ENCODE results near the gene TFF1.
A peak's percentile ranks its signal among the peaks of the same experiment; 100 is the strongest.

TFF1 gene

DNA sequence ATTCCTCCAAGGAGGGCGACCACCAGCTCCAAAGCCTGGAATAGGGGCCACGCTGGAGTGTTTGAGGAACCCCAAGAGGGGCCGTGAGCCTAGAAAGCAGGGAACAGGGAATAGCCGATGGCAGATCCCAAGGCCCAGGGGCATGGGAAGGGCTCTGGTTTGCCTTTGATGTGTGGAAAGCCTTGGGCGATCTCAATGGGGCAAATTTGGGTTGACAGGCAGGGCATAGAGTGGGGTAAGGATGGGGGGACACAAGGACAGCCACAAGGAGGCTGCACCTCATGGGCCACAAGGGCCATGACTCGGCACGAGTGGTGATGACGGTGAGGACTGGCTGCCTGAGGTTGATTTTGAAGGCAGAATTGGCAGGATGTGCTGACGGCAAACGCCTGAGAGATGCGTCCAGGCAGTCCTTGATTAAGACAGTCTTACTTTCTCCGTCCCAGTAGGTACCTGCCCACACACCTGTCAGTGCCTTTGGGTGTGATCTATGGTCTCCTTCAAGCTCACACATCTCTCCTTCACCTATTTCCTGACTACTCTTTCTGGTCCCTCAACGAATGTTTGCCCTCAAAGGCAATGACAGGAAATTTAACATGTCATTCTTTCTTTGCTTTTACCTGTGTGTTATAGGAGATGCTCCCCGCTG is 31.5 kb upstream of the TFF1 start:
- DNase-seq, result no peak

DNA sequence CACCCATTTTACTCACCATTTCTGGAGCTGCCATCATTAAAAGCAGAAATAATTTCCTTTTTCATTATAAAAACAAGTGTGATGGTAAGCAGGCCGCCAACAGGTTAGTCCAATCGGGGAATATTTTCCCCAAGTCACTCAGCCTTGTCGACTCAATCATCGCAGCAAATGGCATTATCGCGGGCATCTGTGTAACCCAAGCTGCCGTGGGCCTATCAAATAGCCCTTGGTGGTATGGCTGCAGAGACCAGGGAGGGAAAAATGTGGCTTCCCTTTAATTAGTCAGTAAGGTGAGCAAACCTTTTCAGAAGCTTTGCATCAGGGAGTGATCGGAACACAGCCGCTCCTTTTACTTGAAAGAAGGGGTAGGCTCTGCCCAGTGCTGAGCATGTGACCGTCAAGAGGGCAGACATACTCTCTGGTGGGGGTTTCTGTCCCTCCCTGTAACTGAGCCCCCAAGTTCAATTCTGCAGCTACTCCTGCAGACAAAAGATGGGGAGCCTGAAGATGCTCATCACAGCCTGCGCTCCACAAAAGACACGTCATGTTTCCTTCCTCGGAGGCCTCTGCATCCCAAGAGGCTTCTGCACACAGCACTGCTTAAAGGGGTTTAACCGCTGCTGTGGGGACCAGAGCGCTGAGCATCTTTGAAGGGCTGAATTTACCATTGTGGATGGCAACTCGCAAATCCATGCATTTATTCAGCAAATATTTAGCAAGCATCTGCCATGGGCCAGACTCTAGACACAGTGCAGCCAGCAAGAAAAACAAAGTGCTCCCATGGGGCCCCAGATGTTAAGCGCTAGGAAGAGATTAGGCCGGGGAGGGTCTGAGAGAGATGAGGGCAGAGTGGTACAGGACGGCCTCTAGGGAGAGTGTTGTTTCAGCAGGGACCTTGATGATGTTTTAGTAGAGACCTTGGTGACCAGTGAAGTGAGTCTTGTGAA is 30.7 kb upstream of the TFF1 start:
- no peak for DNase-seq

DNA sequence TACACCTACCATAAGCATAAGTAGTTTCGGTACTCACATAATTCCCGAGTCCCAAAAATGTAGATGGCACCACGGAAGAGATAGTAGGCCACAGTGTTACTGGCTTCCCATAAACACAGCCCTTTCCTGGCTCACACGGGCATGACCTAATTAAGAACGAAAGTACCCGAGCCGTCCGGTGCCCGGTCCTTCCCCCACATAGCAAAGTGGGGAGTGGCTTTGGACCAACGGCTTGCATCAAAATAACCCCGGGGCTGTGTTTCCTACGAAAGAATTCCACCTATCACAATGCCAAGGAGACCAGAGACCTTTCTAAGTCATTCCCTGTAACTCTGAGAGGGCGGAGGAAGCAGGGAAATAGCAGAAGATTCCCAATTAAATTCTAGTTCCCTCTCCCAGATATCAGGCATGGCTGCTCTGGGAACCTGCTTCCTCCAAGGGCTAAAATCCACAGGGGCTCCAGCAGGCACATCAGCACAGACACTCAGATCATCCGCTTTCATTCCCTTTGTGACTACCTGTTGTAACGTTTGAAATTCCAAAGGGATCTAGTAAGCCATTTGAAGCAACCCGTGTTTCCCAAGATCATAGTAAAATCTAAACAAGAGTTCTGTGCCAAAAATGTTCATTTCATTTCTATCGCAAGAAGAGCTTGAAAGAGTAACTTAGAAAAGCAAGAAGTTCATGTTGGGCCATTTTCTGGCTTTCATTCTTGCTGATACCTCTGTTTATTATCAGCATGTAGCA is 29.7 kb upstream of the TFF1 start, which contains the start of gene TMPRSS3:
TSS of gene TMPRSS3 (minus strand) at position 148 of the 747 bp plus-strand sequence. CDS start 635 bp downstream, outside the sequence.
- DNase-seq, result no peak

DNA sequence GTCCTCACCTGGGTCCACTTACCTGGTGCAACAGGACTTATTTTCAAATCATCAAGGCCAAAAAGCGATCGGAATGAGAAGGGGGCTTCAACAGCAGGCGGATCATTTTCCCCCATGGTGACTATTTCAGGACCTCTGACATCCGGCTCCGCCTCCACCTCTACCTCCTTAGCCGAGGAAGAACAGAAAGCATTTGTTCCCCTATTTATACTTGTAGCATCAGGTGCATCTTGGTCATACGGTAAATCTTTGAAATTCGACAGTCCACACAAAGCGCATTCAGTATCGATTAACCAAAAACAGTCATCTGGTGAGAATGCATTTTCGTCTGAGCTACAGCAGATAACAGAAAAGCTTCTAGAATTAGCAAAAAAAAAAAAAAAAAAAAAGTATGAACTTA is 29.0 kb upstream of the TFF1 start:
- no peak for DNase-seq

DNA sequence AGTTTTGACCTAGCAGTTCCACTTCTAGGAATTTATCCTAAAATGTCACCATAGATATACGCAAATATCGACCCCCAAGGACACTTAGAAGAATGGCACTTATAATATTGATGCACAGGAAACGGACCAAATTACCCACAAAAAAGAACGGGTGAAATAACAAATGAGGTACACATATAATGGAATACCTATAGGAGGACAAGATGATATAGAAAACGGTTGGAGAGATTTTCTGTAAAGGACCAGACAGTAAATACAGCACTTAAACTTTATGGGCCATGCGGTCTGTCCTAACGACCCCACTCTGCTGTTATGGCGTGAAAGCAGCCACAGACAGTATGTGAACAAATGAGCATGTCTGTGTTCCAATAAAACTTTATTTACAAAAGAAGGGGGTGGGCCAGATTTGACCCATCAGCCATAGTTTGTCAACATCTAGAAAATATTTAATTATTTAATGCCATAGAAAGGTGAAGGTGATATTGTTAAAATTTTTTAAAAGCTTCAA is 27.2 kb upstream of the TFF1 start:
- no peak for DNase-seq

DNA sequence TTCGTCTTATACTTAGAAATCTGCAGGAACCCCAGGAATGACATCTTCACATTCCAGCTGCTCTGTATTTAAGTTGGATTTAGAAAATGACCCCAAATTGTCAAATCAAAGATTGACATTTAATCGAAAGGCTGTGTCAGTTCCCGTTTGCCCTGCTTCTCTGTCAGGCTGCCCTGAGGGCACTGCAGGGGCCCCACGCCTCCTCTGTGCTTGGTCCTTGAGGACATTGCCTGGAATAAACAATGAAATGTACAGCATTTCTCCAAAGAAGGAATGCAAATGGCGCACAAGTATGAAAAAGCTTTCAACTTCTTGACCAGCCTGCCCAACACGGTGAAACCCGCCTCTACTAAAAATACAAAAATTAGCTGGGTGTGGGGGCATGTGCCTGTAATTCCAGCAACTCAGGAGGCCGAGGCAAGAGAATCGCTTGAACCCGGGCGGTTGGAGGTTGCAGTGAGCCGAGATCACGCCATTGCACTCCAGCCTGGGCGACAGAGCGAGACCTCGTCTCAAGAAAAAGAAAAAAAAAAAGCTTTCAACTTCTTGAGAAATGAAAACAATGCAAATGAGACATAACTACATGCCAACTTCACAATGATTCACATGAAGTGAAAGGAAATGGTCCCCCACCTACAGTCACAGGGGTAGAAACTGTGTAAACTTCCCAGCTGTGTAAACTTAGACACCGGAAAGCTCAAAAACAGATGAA is 26.6 kb upstream of the TFF1 start:
- peak; percentile 38 for DNase-seq

DNA sequence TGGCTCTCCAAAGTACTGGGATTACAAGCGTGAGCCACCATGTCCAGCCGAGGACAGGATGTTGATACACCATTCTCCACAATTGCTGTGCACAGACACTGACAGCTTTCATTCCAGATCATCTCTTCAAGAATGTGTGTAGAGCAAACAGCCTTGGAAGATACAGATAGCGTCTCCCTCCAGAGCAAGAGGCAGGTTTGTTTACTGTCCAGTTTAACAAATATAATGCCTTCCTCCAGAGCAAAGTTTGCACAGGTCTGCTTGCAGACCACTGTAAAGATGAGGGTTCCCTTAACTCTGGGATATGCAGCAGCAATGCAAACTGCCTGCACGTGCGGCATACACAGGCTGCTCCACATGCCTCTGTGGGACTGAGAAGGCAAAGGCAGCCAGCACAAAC is 25.0 kb upstream of the TFF1 start:
- DNase-seq, result no peak

DNA sequence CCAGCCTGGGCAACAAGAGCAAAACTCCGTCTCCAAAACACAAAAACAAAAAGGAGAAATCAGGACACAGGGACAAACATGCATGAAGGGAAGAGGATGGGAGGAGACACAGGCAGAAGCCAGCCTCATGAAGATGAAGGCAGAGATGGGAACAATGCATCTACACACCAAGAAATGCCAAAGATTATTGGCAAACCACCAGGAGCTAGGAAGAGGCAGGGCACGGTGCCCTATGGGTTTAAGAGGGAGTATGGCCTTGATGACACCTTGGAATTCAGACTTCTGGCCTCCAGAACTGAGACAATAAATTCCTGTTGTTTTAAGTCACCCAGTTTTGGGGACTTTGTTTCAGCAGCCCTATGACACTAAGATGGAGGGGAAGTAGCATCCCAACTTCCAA is 24.4 kb upstream of the TFF1 start:
- DNase-seq, result no peak

DNA sequence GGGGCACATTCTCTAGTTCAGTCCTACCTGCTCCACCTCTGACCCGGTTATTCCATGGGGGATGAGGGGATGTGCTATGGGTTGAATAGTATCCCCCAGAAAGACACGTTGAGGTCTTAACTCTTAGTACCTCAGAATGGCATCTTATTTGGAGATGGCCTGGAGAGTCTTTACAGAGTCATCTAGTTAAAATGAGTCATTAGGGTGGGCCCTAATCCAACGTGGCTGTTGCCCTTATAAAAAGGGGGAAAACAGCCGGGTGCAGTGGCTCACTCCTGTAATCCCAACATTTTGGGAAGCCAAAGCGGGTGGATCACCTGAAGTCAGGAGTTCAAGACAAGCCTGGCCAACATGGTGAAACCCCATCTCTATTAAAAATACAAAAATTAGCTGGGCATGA is 23.9 kb upstream of the TFF1 start:
- no peak for DNase-seq

DNA sequence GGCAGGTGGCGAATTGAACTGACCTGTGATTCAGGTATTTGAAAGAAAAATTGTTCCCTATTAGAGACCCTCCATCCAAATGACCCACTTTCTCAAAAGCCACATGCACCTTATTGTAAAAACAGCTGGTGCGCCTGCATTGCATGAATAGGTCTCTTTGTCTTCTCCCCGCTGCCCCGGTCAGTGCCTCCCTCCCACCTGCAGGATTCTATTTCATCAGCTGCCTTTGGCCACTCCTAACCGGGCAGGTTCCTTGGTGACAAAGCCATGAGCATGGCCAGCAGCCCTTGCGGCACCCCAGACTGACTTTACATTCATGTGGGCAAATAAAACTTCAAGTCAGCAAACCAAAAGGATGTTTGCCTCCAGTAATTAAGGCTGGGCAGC is 23.1 kb upstream of the TFF1 start:
- DNase-seq, result no peak

DNA sequence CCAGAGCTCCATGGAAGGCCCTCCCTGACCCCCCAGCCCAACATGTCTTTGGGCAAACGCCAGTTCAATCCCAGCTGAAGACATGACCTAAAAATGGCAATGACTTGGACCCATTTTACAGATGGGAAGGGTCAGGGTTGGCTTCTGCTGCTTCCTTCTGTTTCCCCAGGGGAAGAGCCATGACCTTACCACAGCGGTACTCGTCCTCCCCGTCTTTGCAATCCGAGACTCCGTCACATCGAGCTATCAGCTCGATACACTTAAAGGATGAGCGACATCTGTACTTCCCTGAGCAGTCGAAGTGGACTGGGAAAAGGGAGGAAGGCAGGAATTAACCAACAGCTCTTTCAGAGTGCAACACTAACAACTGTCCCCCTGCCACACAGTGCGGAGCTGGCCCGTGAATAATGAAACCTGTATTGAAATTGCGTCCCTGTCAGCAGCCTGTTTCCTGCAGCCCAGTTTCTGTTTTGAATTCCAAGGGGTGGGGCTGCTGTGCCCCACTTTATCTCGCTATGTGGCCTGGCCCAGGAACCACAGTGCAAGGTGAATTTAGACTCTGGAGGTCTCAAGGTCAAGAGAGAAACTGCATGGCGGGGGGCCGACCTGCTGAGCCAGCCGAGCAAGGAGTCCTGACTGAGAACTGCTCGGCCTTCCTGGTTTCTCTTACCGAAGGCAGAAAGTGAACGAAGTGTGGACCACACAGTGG is 22.6 kb upstream of the TFF1 start:
- no peak for DNase-seq

DNA sequence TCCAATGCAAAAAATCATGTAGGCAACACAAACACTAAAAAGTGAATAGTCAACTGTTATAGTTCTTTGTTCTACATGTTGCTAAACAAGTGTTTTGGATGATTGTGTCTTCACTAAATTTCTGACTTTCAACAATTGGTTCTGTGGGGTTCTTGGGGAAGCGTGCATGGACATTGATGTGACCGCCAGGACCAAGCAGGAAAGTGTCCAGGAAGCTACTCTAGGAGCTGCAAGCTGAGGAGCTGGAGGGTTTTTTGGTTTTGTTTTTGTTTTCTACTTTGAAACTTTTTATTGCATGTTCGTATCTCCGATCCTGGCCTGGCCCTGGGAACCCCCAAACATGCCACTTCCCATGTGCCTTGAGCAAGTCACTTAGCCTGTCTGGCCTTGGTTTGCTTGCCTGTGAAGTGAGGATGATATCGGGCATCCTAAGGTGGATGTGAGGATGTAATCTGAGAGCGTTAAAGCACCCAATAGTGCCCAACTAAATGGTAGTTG is 21.6 kb upstream of the TFF1 start:
- no peak for DNase-seq

DNA sequence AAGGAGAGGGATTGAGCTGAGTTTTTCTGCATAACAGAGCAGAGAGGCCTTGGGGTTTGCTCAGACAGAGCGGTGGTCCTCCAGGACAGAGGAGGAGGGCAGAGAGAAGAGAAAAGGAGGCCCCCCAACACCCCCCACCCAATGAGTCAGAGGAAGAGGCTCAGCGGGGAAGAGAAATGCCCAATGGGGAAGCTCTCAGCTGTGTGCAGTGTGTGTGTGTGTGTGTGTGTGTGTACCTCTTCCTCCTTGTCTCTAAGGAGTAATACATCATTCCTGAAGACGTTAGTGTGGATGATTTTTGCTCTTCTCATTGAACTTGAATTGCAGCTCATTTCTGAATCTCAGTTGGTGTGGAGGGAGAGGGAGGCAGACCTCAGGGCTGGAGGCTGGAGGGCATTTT is 20.8 kb upstream of the TFF1 start:
- no peak for DNase-seq

DNA sequence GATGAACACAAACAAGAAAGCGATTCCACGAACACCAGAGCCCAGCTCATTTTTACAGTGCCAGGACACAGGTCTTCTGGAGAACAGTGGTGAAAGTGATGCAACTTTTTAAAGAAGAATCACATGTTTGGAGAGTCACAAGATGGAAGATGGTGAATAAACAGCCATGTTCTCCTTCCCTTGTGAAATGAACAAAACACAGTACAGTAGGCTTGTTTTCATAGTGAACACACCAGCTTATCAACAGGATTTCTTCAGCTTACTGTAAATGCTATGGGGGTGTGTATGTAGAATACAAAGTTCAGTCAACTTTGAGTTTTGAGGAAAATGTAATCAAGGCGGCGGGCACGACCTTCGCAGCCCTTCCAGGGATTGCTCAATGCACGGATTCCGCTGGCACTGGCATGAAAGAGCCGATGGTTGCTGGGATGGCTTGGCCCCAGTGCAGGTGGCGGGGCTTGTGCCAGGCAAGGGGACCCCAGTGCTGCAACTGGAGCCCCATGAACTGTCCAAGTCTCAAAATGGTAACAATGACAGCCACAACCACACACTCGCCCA is 19.8 kb upstream of the TFF1 start:
- no peak for DNase-seq

DNA sequence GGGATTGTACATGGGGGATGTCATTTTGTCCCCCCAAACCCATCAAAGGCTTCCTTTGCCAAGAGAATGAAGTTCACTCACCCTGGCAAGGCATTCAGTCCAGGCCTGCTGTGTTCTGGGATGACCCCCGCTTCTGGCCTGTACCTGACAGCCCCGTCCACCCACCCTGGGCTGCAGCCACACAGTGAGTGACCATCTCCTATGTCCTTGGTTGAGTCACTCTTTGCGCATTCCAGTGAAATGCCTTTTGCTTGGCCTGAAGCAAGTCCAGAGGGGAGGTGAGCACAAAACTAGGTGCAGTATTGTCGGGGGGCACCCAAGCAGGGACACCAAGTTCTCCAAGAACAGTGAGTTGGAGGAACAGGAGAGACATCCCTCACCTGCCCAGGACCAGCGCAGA is 19.3 kb upstream of the TFF1 start:
- no peak for DNase-seq

DNA sequence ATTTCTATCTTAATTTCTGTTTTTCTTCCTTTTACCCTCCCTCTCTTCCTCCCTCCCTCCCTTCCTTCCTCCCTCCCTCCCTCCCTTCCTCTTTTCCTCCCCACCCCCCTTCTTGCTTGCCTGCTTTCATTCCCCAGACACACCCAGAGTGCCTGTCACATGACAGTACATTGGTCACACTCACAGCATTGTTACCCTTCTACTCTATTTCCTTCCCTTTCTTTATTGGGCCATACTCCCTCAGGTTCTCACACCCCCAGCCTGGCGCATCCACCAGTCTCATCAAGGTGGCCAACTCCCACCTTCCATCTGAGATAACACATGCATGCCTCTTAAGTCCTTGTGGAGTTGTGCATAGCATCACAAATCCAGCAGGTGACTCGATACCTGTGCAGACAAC is 18.7 kb upstream of the TFF1 start:
- no peak for DNase-seq

DNA sequence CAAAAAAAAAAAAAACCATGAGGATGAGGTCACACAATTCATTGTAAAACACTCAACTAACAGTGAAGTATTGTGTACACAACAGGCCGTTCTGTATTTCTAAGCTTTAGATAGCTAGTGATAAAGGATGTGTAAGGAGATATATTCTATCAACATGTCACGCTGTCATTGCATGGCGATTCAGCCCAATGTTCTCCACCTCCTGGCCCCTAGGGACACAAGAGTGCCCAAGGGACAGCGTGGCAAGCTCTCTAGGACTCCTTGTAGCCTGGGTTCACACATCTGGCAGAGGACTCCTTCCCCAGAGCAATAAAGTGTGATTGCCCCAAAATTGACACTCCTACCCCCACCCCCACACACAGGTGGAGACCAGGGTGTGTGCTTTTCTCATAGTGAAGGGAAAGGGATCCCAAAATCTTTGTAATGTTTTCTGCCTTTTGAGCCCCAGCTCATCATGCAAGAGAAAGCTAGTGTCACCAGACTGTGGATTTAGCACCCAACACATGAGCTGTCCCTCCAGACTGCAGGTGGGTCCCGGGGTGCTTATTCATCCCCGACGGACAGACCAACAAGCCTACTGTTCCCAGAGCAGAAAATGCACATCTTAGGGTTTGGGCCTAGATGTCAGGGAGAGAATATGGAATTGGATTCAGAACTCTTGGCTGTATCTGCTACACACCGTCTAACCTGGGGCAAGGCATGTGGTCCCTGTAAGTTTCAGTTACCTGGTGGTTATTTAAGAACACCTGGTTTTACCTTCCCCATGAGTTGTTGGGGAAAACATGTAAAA is 18.0 kb upstream of the TFF1 start:
- DNase-seq, result no peak

DNA sequence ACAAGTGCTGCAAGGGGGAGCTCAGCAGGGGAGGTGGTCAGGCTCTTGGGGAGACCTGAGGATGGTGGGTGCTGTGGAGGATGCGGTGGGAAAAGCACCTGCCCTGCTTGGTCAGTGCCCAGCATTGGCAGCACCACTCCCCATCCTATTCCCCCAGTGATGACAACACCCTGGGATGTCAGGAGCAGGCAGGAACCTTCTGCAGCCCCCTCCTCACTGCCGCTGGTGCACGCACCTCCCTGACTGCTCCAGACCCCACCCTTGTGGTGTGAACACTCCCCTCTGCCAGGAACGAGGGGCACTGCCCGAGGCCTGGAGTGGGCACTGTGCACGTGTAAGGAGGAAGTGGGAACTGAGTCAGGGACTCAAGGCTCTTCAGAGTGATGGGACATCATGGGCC is 17.0 kb upstream of the TFF1 start:
- no peak for DNase-seq

DNA sequence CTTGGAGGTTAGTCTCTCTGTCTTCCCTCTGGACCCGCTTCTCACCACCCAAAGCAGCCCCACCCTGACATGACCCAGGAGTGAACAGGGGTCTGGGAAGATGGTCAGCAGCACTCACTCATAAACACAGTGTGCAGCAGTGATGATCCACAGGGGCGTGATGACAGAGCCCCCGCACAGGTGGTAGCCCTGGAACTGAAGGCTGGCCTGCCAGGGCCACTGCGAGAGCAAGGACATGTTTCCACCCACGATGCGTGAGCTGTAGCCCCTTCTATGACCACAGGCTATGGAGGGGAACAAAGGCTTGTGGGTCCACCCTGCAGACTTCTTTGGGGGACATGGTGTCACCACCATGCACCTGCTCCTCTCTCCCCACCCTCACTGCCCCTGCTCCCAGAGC is 16.6 kb upstream of the TFF1 start:
- DNase-seq, result no peak

DNA sequence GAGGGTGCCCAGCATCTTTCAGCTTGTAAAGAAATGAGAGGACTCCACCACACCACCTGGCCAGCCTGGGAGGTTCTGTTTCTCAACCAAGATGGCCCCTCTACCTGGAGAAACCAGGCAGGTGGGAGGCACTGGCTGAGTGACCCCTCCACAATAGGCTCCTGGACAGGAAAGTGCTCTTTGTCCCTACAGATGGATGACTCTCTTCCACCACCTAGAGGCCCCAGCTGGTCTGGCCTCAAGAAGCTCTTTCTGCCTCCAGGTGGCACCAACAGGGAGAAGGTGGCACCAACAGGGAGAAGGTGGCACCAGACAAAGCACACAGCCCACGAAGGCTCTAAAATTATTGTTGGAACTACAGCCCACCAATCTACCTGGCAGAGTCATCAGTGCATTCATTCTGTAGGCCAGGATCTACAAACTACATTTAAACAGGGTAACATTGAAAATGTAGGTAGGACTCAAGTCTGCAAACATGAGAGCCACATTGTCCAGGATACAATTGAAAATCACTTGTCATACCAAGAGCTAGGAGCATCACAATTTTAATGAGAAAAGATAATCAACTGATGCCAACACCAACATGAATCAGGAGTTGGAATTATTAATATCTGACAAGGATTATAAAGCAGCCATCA is 15.1 kb upstream of the TFF1 start:
- peak; percentile 65 for DNase-seq
